IPS-20b (cell line): ENCODE measurements around the gene UBAP1L.

Experiments
- H3K27ac ChIP-seq: one replicate; pipeline ENCODE4 v1.5.1; 2013; ENCODE audit warnings: low read length
- H3K27me3 ChIP-seq: 2 replicates; pipeline ENCODE4 v1.6.1; 2013; ENCODE audit warnings: mild to moderate bottlenecking, low read length, inconsistent platforms; ENCODE audit not compliant: insufficient read depth
- H3K36me3 ChIP-seq: 2 replicates; pipeline ENCODE4 v1.6.1; 2013; ENCODE audit warnings: low read depth, mild to moderate bottlenecking, inconsistent platforms, low read length, moderate library complexity; ENCODE audit not compliant: insufficient read depth
- H3K4me1 ChIP-seq: 2 replicates; pipeline ENCODE4 v1.6.1; 2013; ENCODE audit warnings: mild to moderate bottlenecking, control low read depth, inconsistent platforms, low read length, moderate library complexity; ENCODE audit not compliant: insufficient read depth
- H3K4me3 ChIP-seq: 2 replicates; pipeline ENCODE4 v1.5.1; 2013; ENCODE audit warnings: mild to moderate bottlenecking, low read length, inconsistent platforms
- H3K9ac ChIP-seq: 2 replicates; pipeline ENCODE4 v1.6.1; 2013; ENCODE audit warnings: low read depth, mild to moderate bottlenecking, inconsistent platforms, low read length, moderate library complexity
- H3K9me3 ChIP-seq: 2 replicates; pipeline ENCODE4 v1.6.1; 2013; ENCODE audit warnings: mild to moderate bottlenecking, low read depth, low read length, inconsistent platforms; ENCODE audit not compliant: insufficient read depth

UBAP1L gene

DNA sequence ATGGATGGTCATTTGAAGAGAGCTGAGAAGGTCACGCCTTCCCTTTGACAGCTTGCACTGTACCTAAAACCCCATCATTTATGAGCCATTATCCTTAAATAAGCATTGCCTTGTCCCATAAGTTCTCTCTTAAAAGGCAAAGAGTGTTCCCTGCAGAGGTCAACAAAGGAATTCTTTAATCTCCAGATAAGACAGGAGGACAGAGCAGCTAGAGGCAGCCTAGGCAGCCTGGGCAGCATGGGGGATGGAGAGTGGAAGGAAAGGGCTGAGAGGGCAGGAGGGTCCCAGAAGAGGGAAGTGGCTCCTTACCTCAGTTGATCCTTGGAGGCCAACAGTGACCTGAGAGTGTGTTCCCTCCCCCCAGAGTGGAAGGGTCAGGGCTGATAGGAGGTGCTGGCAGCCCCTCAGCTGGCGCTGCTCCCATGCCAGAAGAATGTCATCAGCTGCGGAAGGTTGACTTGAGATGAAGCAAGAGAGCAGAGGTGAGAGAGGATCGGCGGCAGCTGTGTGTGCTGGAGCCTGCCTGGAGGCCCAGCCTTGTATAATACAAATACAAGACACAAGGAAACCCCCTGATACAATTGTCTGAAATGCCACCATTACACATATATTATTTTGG lies 25.7 kb downstream of the UBAP1L start:
- Histone ChIP-seq H3K9ac (no peak overlapping the region), H3K27me3 (peaks cover 6% of the 10 kb centered on the region; the same call in 1 of the 2 replicates), H3K36me3 (no peaks in the 10 kb centered on the region), H3K4me1 (peaks cover 4% of the 10 kb centered on the region), H3K9me3 (no peaks in the 10 kb centered on the region), H3K4me3 (no peak overlapping the region), H3K27ac (no peak overlapping the region)

DNA sequence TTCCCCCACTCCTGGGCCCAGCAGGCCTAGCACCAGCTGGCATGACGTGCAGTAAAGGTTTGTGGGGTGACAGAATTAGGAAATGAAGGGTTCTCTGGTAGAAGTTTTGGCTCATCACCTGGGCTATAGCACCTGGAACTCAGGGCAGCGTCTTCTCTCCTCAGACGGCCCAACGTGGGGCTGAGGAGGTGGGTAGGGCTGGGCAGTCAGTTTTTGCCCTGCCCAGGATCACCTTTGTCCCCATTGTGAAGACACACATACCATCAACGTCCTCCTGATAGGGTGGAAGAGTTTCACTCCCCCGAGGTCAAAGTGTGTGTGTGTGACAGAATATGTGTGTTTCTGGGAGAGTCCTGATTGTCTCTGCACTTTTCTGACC lies 26.4 kb downstream of the UBAP1L start:
- Histone ChIP-seq H3K27me3 (peaks cover 9% of the 10 kb centered on the region; the same call in 1 of the 2 replicates), H3K27ac (no peak overlapping the region), H3K4me3 (no peak overlapping the region), H3K36me3 (no peaks in the 10 kb centered on the region), H3K9me3 (no peaks in the 10 kb centered on the region), H3K4me1 (peaks cover 11% of the 10 kb centered on the region), H3K9ac (no peak overlapping the region)

DNA sequence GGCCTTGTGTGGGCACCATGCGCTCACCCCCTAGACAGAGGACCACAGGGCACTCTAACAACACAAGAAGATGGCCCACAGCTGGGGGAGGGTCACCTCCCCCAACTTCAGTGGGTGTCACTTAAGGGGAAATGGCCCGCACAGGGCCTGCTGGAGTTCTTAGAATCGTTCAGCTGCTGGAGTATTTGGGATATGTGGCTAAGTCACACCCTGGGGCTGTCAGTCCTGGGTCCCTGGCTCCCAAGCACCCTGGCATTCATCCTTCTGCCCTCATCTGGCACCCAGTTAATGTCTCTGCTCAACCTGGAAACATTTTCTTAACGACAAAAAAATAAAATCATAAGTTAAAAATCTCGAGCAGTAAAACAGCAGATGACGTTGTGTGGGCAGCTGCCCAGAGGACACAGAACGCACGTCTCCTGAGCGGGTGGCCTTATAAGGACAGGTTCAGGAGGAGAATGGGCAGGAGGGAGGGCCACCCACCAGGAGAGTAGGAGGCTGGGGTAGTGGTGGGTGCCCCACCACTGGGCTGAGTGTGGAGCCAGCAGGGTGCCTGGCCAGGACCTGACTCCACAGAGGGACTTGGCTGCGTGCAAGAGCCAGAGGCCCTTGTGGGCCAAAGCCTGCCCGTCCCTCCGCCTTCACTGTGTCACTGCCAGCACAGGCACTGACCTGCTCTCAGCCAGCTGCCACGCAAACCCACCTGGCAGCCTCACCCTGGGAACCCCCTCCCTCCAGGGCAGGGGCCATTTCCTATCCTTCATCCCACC lies 26.9 kb downstream of the UBAP1L start:
- Histone ChIP-seq H3K9me3 (no peaks in the 10 kb centered on the region), H3K9ac (no peak overlapping the region), H3K4me3 (no peak overlapping the region), H3K36me3 (no peaks in the 10 kb centered on the region), H3K27ac (no peak overlapping the region), H3K27me3 (peaks cover 9% of the 10 kb centered on the region; the same call in 1 of the 2 replicates), H3K4me1 (peaks cover 16% of the 10 kb centered on the region)

DNA sequence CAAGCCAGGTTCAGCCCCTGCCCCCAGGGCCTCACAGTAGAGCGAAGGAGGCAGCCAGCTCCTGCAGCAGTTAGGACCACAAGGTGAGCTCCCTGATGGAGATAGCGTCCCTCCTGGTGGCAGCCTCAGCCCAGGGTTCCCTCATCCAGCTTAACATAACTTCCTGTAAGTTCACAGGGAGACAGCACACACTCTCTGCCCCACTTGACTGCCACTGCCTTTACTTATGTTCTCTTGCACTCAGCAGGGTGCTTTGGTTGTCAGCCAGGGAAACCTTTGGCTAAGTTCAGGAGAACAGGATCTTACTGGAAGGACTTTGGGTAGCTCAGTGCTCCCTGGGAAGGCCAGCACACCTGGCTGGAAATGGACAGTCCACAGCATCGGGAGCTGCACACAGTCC lies 27.6 kb downstream of the UBAP1L start:
- H3K36me3 ChIP-seq = no peaks in the 10 kb centered on the region
- peaks cover 12% of the 10 kb centered on the region; the same call in 1 of the 2 replicates for H3K27me3 ChIP-seq
- H3K27ac ChIP-seq = no peak overlapping the region
- H3K4me3 ChIP-seq = no peak overlapping the region
- no peaks in the 10 kb centered on the region for H3K9me3 ChIP-seq
- H3K9ac ChIP-seq = no peak overlapping the region
- peaks cover 22% of the 10 kb centered on the region for H3K4me1 ChIP-seq

DNA sequence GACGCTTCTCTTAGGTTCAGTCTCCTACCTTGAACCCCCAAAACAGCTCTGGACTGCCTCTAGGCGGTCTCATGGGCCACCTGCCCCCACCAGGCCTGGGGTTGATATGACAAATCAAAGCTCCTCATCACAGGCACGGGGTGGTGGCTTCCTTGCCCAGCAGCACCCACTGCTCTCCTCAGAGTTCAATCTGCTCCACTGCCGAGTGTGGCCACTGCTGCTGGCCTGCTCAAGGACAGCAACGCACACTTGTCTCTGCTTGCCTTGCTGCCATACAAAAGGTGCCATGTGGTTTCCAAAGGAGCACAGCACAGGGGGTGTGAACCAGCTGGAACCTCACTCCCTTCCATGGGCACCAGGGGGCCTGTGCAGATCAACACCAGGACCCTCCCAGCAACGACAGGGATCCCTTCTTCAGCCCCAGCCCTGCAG lies 28.3 kb downstream of the UBAP1L start:
- no peaks in the 10 kb centered on the region for H3K9me3 ChIP-seq
- no peak overlapping the region for H3K27ac ChIP-seq
- H3K4me3 ChIP-seq = no peak overlapping the region
- H3K27me3 ChIP-seq = peaks cover 19% of the 10 kb centered on the region
- H3K4me1 ChIP-seq = peaks cover 27% of the 10 kb centered on the region
- no peak overlapping the region for H3K9ac ChIP-seq
- H3K36me3 ChIP-seq = no peaks in the 10 kb centered on the region

DNA sequence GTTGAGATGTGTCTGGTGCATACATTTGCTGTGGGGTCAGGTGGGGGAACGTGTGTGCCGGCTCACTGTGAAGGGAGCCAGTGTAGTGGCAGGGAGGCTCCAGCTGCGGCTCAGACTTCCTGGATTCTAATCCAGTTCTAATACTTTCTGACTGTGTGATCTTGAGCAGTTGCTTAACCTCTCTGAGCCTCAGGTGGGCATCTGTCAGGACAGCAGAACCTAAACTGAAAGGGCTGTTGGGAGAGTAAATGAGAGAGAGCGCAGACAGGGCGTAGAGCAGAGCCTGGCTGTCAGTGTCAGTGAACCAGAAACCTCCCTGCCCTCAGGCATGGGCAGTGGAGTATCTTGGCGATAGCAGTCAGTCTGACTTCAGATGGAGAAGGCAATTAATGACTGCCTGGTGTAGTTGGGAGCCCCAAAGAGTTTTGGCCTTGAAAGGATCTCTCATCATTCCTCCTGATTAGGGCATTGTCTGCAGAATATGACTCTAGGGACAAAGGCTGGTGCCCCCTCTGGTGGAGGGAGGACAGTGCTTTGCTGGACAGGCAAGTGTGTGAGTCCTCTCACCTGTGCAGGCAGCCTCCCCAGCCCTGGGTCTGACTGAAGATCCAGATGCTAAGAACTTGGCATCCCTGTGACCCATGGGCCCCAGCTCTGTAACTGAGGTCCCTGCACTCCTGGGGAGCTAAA lies 28.9 kb downstream of the UBAP1L start:
- Histone ChIP-seq H3K9me3 (no peaks in the 10 kb centered on the region), H3K27me3 (peaks cover 24% of the 10 kb centered on the region), H3K4me1 (peaks cover 27% of the 10 kb centered on the region), H3K27ac (no peak overlapping the region), H3K9ac (no peak overlapping the region), H3K36me3 (no peaks in the 10 kb centered on the region), H3K4me3 (no peak overlapping the region)

DNA sequence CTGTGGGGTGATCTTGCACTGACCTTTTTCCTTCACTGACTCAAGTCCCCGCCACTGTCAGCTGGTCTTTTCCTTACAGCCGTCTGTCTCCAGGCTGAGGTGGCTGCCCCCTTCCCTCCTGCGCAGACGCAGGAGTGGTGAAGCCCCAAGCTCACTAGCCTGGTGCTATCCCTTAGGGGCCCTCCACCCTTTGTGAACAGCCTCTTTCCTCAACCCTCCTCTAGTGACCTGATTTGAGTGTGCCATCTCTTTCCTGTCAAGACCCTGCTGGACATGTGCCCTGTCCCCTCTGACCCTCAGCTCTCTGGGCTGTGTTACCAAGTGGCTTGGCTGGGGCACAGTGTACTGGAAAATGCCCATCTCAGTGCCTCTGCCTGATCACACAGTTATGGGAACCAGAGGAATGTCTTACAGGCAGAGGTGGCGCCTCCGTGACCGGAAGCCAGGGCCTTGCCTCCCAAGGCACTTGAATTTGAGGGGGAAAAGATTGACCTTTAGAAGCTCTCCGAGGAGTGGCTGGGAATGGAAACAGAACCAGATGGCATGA lies 29.7 kb downstream of the UBAP1L start:
- peaks cover 29% of the 10 kb centered on the region for H3K27me3 ChIP-seq
- no peak overlapping the region for H3K4me3 ChIP-seq
- no peaks in the 10 kb centered on the region for H3K36me3 ChIP-seq
- no peak overlapping the region for H3K9ac ChIP-seq
- H3K9me3 ChIP-seq = no peaks in the 10 kb centered on the region
- peaks cover 27% of the 10 kb centered on the region for H3K4me1 ChIP-seq
- H3K27ac ChIP-seq = no peak overlapping the region

DNA sequence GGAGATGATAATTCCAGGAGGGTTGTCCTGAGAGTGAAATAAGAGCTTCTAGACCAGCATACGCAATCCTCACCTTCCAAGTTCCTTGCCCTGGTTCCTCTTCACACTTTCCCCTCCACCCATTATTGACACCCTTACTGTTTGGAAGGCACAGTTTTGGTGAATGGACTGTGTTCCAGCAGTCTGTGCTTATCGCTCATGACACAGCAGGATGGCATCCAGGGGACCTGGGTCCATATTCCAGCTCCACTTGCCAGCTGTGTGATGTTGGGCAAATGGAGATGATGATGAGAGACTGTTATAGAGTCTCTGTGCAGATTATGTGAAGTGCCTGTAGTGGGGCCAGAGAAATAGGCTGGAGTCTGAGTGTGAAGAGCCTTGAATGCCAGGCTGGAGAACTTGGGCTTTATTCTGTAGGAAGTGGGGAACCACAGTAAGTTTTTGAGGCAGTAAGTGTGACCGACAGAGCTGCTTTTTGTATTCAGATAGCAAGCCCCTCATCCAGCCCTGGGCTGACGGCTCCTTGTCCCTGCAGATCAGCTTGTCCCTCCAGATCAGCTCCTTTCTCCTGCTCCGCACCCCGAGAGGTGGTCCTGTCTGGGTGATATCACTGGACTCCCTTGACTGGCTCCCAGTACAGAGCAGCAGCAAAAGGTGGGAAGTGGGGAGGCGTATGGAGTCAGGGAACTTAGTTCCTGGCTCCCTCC lies 30.3 kb downstream of the UBAP1L start:
- no peaks in the 10 kb centered on the region for H3K36me3 ChIP-seq
- no peak overlapping the region for H3K27ac ChIP-seq
- H3K4me3 ChIP-seq = no peak overlapping the region
- peaks cover 29% of the 10 kb centered on the region for H3K27me3 ChIP-seq
- H3K9ac ChIP-seq = no peak overlapping the region
- peaks cover 27% of the 10 kb centered on the region for H3K4me1 ChIP-seq
- H3K9me3 ChIP-seq = no peaks in the 10 kb centered on the region

DNA sequence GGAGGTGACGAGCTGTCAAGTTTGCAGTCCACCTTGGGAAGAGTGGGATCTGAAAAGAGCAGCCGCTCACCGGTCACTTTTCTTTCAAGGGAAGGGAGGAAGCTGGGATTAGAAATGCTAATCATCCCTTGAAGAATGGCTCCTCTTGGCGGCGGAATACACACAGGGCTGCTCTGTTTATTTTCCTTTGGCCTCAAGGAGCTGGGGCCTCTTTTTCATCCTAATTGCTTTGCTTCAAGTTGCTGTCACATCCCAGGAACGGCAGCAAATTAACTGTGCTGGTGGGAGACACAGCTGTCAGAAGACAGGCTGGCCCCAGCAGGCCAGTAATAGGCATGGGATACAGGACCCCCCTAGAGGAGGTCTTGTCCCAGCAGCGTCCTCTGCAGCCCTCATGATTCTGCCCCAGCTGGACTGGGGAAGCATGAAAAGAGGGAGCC lies 31.7 kb downstream of the UBAP1L start:
- Histone ChIP-seq H3K36me3 (no peaks in the 10 kb centered on the region), H3K27me3 (peaks cover 35% of the 10 kb centered on the region), H3K4me1 (peaks cover 27% of the 10 kb centered on the region), H3K9ac (peak overlapping the region; percentile 0; the same call in 1 of the 2 replicates), H3K4me3 (peak overlapping the region; percentile 29; the same call in 1 of the 2 replicates), H3K27ac (no peak overlapping the region), H3K9me3 (no peaks in the 10 kb centered on the region)

DNA sequence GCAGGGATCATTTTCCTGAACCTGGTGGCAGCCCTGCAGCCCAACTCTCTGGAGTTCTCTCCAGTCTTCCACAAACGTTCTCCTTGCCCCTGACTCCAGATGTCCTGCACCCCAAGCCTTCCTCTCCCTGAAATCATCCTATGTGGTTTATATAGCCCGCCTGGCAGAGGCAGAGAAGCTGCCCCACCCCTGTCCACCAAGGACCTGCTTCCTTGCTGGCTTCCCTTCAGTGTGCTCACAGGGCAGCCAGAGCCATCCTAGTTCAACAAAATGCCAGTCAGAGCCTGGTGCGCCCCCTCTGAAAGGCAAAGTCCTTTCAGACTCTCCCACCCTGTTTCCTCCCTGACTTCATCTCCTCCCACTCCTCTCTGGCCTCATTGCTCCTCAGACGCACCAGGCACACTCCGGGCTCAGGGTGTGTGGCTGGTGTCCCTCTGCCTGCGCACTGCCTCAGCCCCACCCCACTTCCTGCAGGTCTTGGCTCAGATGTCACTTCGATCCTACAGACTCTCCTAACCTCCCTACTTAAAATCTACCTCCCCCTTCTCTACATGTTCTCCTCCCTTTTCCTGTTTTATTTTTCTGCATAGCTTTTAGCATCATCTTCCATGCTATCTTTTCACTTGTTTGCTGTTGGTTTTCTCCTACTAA lies 32.6 kb downstream of the UBAP1L start:
- Histone ChIP-seq H3K9ac (no peak overlapping the region; the same call in 1 of the 2 replicates), H3K27ac (no peak overlapping the region)

DNA sequence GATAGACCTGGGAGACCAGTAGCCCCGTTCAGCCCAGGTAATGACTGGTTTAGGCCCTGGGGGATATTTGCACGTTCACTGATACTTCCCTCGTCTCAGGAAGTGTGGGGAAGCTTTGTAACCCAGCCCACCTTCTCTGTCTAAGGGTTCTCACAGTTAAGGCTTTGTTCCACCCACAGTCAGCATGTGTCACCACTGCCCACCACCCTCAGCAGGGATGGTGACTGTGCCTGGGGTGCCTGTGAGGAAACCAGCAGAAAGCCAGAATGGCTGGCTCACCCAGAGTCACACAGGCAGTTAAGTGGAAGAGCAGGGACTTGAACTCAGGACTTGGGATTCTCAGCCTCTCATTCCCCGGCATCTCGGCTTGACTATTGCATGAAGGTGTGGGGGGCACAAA lies 33.2 kb downstream of the UBAP1L start:
- Histone ChIP-seq H3K9ac (no peak overlapping the region), H3K27me3 (peaks cover 37% of the 10 kb centered on the region), H3K4me3 (no peak overlapping the region), H3K4me1 (peaks cover 27% of the 10 kb centered on the region), H3K9me3 (no peaks in the 10 kb centered on the region), H3K27ac (no peak overlapping the region), H3K36me3 (no peaks in the 10 kb centered on the region)

More for the DNA sequence above, 32.6 kb downstream of the UBAP1L start:
- Histone ChIP-seq H3K4me3 (peak overlapping the region; percentile 29; the same call in 1 of the 2 replicates), H3K27me3 (peaks cover 37% of the 10 kb centered on the region), H3K36me3 (no peaks in the 10 kb centered on the region), H3K9me3 (no peaks in the 10 kb centered on the region), H3K4me1 (peaks cover 27% of the 10 kb centered on the region)
